ENCODE measurements around the gene PLA2G2F.
A peak's percentile ranks its signal among the peaks of the same experiment; 100 is the strongest.

PLA2G2F gene

DNA sequence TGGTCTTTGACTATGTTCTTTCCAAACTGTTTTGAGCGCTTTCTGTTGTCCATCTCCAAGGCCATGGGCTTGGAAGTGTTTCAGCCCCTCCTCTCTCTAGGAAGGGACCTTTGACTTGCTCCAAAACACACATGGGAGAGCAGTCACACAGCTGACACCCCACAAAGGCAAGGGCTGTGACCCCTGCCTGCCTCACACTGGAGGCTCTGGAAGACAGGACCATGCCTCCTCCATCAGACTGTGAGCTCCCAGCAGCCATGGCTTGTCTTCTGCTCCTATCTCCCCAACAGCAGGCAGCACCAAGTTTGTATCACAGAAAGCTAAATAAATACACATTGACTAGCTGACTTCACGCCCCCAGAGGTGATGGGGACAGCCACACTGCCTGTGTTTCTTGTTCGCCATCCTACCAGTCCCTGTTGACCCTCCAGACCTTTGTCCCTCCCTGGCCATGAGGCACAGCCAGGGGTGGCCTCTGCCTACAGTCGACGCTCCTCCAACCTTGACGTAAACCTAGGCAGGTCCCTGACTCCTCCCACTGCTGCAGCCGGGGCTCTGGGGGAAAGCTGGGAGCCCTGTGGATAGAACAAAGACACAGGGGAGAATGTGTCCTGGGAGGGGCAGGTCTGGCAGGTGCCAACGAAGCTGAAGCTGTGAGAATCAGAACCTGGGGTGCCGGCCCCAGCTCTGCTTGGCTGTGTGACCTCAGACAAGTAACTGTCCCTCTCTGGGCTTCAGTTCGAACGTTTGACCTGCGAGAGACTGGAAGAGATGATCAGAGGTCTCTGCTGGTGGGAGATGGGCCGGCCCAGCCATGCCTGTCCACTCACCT, 4.8 kb downstream of the PLA2G2F start:
- no peak for DNase-seq

DNA sequence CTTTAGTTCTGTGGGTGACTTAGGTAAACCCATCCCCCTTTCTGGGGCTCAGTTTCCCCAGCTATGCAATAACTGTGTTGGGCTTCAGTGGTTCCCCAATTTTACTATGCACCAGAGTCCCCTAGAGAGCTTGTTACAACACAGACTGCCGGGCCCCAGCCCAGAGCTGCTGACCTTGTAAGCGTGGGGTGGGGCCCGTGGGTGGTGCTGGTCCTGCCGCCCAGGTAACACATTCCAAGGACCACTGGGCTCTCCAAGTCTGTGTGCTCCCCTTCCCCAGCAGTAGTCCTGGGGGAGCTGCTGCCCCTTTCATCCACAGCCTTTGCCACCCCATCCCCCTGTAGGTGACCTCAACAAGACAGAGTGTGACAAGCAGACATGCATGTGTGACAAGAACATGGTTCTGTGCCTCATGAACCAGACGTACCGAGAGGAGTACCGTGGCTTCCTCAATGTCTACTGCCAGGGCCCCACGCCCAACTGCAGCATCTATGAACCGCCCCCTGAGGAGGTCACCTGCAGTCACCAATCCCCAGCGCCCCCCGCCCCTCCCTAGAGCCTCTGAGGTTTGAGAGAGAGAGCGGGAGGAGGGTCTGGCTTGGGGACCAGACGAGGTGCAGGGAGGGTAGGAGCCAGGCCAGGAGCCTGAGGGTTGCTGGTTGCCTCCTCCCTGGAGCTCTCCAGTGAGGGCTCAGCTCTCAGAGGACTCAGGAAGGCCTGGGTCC, 8.9 kb downstream of the PLA2G2F start:
- no peak for DNase-seq

DNA sequence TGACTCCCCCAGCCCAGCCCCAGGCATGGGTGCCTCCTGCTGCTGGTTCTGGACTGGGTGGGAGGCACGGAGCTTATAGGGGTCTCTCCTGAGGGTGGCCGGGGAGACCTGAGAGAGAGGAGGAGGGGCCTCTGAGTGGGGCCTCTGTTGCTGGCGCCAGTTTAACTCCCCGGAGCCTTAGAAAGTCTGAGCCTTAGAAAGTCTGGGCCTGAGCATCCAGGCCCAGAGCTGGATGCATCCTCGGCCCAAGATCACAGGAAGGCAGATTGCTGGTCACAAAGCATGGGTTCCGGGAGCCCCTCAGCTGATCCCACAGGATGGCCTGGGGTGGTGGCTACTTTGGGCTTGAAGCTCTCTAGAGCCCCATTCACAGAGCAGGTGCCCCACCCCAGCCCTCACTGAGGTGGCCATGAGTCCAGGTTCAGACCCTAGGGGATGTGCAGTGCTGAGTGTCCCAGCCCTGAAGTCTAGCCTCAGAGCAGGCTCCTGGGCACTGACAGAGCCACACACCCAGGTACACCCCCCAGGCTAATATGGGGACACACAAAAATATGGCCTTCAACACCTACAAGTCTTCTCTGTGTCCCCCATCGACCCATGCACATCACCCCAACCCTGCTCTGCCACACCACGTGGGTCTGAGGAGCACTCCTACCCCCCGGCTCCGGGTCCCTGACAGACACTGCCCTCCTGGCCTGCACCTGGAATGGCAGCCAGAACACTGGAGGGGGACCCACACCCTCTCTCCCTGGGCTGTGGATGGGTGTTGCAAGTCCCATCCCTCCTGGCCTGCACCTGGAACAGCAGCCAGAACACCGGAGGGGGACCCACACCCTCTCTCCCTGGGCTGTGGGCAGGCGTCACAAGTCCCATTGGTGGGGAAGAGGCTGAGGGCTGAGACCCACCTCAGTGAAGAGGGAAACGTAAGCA, 9.7 kb downstream of the PLA2G2F start:
- DNase-seq, result no peak

DNA sequence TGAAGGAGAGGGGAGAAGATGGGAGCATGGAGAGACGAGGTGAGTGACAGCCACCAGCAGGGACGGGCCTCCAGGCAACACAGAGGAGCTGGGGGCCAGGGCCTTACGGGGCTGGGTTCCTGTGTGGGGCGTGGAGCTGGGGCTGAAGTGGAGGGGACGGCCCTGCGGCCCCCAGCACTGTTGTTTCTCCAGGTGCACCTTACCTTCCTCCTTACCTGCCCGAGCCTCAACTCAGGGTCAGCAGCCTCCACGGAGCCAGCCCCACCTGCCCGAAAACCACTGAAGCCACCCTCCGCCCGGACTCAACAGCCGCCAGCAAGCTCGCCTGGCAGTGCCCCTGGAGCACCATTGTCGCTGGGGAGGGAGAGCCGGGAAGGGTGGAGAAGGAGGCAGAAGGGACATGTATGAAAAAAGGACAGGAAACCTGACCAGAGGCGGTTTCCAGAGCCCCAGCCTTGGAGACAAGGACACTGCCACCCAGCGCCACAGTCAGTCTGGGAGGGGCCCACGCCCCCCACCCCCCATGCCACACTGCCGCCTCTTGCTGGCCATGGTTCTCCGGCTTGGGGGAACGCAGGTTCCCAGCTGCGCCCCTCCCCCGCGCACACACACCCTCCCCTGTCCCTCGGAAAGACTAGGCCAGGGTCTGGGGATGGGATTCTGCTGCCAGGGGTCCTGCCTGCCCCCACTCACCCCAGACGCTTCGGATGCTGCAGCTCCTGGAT, 10.6 kb downstream of the PLA2G2F start:
- DNase-seq, result no peak

DNA sequence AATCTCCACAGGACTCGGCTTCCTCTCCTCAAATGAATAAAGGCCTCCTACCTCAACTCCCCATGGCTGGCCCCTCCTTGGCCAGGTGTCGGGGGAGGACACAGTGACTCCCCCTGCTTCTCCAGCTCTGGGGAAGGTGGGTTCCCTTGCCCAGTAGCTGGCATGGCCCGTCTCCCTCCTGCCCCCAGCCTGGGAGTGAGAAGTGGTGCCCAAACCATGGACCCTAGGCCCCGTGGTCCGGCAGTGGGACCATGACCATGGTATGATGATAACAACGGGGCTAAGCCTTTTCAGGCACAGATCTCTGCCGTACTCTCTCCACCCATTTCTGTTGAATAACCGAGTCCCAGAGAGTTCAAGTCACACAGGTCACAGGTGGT, 11.2 kb downstream of the PLA2G2F start:
- no peak for DNase-seq

DNA sequence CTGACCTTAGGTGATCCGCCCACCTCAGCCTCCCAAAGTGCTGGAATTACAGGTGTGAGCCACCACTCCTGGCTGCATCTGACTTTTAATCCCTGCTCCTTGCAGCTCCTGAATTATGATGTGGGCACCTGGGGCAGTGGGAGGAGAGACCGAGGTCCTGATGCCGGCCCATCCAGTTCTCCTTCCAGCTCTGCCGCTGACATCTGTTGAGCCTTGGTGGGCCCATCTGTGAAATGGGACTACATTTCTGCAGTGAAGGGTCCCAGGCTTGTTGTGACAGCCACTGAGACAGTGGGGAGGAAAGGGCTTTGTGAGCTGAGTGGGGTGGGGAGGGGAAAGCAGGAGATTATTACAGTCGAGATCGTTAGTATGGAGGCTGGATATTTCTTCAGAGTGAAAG, 11.8 kb downstream of the PLA2G2F start:
- DNase-seq, result no peak

DNA sequence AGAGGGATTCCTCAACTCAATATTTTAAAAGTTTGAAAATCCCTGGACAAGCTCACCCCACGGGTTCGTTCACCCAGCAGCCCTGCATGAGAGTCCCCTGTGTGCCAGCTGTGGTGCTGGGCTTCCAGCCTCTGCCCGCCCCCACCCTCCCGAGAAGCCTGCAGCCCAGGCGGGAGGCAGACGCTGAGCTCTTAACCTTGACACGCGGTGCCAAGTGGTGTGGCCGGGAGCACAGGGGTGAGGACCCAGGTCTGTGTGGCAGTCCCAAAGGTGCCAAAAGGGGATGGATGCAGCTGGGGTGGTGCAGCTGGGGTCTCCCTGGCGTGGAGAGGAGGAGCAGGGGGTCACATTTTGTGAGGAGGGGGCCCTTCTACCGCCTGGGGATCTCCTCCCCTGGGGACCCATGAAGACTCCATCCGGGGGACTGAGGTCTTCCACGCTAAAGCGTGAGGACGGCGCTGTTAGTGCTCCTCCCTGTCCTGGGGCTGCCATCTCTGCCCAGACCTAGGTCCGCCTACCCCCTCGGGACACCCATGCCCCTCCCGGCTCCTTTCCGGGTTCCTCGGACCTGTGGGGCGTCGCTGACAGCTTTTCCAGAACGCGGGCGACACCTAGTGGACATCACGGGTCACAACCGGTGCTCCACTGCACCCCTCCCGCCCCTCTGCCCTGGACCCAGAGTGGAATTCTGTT, 12.9 kb downstream of the PLA2G2F start:
- DNase-seq, result peak; percentile 85

DNA sequence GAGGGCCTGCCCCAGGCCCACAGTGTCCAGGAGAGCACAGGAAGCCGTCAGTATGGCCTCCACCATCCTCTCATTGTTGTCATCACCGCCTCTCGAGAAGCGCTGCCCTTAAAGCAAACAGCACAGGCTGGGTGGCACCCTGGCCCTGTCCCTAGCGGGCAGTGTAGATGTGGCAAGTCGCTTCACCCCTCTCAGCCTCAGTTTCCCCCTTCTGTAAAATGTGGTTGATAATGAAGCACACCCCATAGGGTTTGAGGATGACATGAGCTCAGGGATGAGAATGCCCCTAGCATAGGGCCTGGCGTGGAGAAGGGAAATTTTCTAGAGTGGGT, 13.4 kb downstream of the PLA2G2F start:
- DNase-seq, result no peak

DNA sequence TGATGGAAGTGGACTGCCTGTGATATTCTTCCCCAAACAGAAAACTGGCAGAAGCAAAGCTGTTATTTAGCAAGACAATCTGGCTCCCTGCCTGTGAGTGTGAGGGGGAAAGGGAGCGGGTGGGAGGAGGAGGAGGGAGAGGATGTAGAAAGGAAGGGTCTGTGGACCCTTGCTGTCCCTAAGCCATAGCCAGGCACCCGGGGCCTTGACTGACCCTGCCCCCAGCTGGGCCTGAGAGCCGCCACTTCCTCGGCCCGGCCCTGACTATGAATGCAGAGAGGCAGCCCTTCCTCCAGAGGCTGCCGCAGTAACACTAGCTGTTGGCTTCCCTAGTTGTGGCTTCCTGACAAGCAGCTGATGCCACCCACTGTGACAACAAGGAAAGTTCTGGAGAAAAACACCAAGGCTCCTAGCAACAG, 13.9 kb downstream of the PLA2G2F start:
- DNase-seq, result no peak

DNA sequence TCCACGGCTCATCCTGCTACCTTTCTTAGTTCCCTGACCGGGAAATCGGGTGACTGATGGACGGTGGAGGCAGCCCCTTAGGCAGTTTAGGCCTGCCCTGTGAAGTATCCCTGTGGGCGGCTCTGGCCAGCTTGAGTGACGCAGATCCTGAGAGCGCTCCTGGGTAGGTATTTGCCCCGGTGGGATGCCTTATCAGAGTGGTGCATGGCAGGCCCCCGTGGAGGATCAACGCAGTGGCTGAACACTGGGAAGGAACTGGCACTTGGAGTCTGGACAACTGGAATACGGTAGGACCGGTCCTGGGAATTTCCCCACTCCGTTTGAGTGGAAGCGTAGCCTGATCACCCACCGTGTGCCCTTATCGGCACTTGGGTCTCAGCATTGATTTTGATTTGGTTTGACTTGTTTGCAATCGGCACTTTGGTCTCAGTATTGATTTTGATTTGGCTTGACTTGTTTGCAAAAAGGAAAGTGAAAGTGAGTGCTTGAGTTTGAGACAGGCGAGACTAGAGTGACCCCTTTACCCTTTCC, 15.2 kb downstream of the PLA2G2F start:
- no peak for DNase-seq

DNA sequence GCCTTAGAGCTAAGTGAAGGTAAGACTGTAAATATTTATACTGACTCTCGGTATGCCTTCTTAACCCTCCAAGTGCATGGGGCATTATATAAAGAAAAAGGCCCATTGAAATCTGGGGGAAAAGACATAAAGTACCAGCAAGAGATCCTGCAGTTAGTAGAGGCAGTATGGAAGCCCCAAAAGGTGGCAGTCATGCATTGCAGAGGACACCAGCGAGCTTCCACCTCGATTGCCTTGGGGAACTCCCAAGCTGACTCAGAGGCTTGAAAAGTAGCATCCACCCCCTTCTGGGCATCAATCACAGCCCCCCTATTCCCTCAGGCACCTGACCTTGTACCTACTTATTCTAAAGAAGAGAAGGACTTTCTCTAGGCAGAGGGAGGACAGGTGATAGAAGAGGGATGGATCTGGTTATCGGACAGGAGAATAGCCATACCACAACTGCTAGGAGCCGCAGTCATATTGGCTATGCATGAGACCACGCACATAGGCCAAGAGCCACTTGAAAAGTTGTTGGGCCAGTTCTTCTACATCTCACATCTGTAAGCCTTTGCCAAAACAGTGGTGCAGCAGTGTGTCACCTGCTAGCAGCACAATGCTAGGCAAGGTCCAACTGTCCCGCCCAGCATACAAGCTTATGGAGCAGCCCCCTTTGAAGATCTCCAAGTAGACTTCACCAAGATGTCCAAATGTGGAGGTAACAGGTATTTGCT, 19.4 kb downstream of the PLA2G2F start:
- peak; percentile 32 for DNase-seq

DNA sequence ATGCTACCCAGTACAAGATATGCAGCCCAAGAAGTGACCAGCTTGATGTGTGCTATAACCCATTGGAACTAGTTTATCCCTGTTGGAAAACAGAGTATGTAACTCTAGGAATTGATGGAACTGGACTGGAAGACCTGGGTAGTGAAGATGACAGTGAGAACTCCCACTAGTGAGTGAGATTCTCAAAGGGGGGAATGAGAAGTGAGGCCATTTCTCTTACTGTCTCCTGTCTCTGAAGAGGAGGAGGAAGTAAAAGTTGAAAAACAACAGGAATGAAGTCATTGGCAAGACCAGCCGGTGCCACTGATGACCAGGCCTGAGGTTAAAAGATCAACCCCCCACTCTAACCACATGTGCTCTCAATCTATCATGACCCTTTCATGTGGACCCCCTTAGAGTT, 20.9 kb downstream of the PLA2G2F start:
- no peak for DNase-seq

DNA sequence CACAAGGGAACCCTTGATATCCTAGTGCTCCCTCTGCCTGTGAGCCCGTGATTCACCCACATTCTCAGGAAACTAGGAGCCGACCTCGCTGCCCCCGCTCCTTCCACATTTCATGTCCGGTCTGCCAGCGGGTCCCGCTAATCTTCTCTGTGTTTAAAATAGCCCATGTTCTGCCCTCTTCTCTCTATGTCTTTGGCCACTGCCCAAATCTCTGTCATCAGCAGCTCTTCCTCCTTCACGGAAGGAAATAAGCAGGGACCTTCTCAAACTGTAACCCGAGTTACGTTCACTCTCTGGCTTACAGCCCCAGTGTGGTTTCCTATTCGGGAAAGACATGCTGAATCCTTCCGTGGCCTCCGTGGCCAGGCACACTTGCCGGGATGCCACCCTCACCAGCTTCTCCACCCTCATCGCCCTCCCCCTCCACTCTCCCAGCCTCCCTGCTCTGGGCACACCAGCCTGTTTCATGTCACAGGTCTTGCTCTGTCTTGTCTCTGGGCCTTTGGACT, 25.6 kb downstream of the PLA2G2F start:
- no peak for DNase-seq

DNA sequence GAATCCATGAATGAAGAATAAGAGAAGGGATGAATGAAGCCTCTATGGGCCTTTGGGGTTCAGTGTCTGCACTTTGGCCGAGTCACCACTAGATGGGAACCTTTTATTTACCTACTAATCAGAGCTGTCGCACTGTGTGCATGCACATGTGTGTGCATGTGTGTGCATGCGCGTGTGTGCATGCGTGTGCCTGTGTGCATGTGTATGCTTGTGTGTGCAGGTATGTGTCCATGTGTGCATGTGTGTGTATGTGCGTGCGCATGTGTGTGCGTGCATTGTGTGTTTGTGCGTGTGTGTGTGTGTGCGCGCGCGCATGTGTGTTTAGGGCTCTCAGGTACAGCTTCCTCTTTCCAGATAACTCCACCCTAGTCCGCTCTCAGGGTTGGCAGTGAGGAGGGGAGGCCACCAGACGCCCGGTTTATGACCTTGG, 26.4 kb downstream of the PLA2G2F start:
- DNase-seq, result peak; percentile 32

DNA sequence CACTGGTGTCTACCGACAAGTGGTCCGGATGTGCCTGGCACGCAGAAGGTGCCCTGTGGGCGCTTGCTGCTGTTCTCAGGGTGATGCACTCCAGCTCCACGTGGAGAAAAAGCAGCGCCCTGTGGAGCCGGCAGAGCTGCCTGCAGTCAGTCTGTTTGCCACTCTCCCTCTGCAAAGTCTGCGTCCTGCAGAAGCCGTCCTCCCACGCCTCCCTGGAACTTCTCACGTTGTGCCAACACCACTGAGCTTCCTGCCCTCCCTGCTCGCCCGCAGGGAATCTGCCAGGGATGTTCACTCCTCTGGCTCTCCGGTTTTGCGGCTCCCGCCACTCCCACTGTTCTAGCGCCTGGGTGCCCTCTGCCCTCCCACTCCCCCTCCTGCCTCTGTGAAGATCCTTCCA, 26.9 kb downstream of the PLA2G2F start:
- DNase-seq, result no peak

DNA sequence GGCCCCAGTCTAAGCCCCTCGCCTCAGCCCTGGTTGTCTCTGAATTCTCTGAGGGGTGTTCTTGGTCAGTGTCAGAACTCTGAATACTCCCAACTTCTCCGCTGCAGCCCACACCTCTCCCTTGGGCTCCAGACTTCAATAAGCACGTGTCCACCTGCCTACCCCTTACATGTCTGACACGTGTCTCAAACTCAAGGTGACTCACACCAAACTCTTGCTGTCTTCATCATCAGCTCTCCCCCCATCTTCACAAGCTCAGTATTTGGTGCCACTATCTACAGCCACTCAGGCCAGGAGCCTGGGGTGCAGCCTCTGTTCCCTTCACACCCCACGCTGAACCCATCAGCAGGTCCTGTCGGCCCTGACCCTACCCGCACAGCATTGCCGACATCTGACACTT, 28.0 kb downstream of the PLA2G2F start:
- no peak for DNase-seq

DNA sequence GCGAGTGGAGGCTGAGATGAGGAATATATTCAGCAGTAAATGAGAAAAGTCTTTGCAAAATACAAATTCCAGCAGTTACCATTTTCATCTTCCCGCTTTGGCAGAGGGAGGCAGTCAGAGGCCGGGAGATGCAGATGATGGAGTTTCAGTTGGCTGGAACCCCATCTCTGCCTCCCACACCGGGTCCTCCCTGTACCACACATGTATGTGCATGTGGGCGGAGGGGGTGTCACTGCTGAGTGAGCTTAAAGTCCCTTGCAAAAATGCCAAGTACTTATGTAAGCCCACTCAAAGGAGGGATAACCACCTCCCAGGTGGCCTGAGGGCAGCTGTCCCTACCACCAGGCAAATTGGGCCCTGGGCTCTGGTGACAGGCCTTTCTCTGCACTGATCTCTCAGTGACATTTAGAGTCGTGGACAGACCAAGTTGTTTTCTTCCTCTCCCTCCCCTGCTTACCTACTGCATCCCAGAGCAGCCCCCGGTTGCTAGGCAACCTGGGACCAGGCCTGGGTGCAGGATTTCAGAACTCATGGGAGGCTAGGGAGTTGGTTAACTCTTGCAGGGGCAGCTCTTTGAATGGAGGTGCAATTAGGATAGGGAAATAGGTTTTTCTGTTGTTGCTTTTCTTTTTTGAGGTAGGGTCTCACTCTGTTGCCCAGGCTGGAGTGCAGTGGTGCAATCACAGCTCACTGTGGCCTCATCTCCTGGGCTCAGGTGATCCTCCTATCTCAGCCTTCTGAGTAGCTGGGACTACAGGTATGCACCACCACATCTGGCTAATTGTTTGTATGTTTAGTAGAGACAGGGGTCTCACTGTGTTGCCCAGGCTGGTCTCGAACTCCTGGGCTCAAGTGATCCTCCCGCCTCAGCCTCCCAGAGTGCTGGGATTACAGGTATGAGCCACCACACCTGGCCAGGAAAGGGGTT, 29.7 kb downstream of the PLA2G2F start:
- DNase-seq, result no peak

DNA sequence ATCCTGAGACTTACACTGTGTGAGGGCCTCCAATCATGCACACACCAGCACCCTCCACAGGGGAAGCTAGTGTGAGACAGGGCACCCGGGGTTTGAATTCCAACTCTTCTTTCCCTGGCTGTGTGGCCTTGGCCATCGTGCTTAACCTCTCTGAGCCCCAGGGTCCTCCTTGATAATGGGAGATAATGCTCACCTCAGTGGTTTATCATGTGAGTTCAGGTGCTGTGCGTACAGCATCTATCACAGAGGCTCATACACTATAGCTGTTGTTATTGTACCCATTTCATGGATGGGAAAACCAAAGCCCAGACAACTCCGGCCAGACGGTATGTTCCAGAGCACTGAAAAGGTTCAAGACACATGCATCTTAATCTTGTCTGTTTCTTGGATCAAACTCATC, 30.8 kb downstream of the PLA2G2F start:
- DNase-seq, result no peak

DNA sequence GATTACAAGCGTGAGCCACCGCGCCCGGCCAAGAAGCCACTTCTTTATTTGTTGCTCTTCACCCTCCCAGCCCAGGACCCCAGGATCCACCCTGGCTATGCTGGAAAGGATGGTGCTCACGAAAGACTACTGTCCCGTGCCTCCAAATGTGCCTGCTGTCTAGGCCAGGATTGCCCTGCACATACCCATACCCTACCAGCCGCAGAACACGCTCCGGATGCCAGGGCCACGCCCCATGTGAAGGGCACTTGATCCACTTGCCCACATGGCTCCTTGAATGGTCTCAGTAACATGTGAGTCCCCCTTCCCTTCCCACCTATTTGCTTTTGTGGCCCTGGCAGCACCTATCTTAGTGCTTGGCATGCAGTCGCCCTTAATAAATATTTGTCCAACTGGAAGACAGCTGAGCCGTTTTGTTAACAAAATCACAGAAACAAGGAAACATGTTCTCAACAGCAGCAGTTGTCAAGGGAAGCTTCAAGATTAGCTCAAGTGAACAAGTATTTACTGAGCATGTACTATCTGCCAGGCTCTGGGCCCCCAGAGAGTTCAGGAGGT, 33.0 kb downstream of the PLA2G2F start:
- no peak for DNase-seq
